ENCODE measurements around the gene MGAT4B. TPM values are rescaled to one million over a fixed set of nuclear protein-coding genes. Genes with fewer than 3 reads are reported as not detected.

The MGAT4B gene
- polyA plus RNA-seq, 1 donor (not counting 4 experiments of a cell fraction or from before 2014, with no cell fraction given) = 69.8 TPM

- H3K4me1 ChIP-seq (ENCODE audit: control insufficient read depth, extremely low read depth, insufficient read depth, low read length) = peaks cover 22% of the 10 kb centered on the region
- no peaks in the 10 kb centered on the region for H4K20me1 ChIP-seq (ENCODE audit: control insufficient read depth, extremely low read depth, insufficient read depth, low read length)
- dilution Hi-C loops (cut with MboI; ENCODE audit: extremely low pct_ligation_motif_present, low sequenced_read_pairs) = no loop called here
- no peak within 1 kb of the TSS for H3K27ac ChIP-seq (ENCODE audit: control insufficient read depth, insufficient read depth, low read length)
- FAIRE-seq (peak; percentile 52), DNase-seq (ENCODE audit: low read depth, low spot score) (no peak)
- H3K9me1 ChIP-seq (ENCODE audit: control insufficient read depth, extremely low read depth, insufficient read depth, low read length) = no peaks in the 10 kb centered on the region
- TF ChIP-seq CTCF (optimal IDR thresholded peaks at IDR 0.05 in 1 of 3, IDR thresholded peaks at IDR 0.05 in 1 of 3, conservative IDR thresholded peaks at IDR 0.05 in 1 of 3; ENCODE audit: extremely low read depth in 1 of 3, insufficient read depth in 2 of 3, low read length in 3 of 3) = no peak
- no peak for TF ChIP-seq EZH2 (IDR thresholded peaks at IDR 0.05; ENCODE audit: low read length)
- peak within 1 kb of the TSS; percentile 75 for H3K4me2 ChIP-seq (ENCODE audit: control insufficient read depth, extremely low read depth, insufficient read depth, low read depth, low read length)
- peaks cover 10 to 14% of the 10 kb centered on the region in 2 experiments for H3K36me3 ChIP-seq (ENCODE audit: control insufficient read depth in 2 of 2, extremely low read depth in 1 of 2, insufficient read depth in 2 of 2, low read length in 2 of 2)
- H3K9me3 ChIP-seq (ENCODE audit: control insufficient read depth, low read depth, low read length) = no peaks in the 10 kb centered on the region
- H3K27me3 ChIP-seq (ENCODE audit: control insufficient read depth, extremely low read depth, insufficient read depth, low read length) = no peaks in the 10 kb centered on the region
- no peaks in the 10 kb centered on the region for H3K79me2 ChIP-seq (ENCODE audit: control insufficient read depth, insufficient read depth, low read length)
- no peak within 1 kb of the TSS for H3K9ac ChIP-seq (ENCODE audit: control insufficient read depth, extremely low read depth, insufficient read depth, low read length)
- no peak within 1 kb of the TSS for H3K4me3 ChIP-seq (ENCODE audit: control insufficient read depth in 2 of 3, extremely low read depth in 1 of 3, insufficient read depth in 2 of 3, low read depth in 1 of 3, low read length in 3 of 3)
- peak within 1 kb of the TSS; percentile 12 for H2AFZ ChIP-seq (ENCODE audit: control insufficient read depth, low read length)
Measured at GRCh38 chr5:179793468-179794139, 13.1 kb downstream of the MGAT4B start, which contains the start of gene LTC4S. TSS of gene LTC4S (plus strand) at chr5:179793986. CDS start at chr5:179794081, 95 bp downstream.

- Histone ChIP-seq H4K20me1 (ENCODE audit: control insufficient read depth, extremely low read depth, insufficient read depth, low read length) (no peaks in the 10 kb centered on the region), H3K9ac (ENCODE audit: control insufficient read depth, extremely low read depth, insufficient read depth, low read length) (no peak overlapping the region), H3K36me3 (ENCODE audit: control insufficient read depth in 2 of 2, extremely low read depth in 1 of 2, insufficient read depth in 2 of 2, low read length in 2 of 2) (peaks cover 2 to 6% of the 10 kb centered on the region in 2 experiments), H3K9me3 (ENCODE audit: control insufficient read depth, low read depth, low read length) (no peaks in the 10 kb centered on the region), H2AFZ (ENCODE audit: control insufficient read depth, low read length) (no peak overlapping the region), H3K9me1 (ENCODE audit: control insufficient read depth, extremely low read depth, insufficient read depth, low read length) (no peaks in the 10 kb centered on the region), H3K4me1 (ENCODE audit: control insufficient read depth, extremely low read depth, insufficient read depth, low read length) (peaks cover 22% of the 10 kb centered on the region), H3K4me2 (ENCODE audit: control insufficient read depth, extremely low read depth, insufficient read depth, low read depth, low read length) (no peak overlapping the region), H3K27ac (ENCODE audit: control insufficient read depth, insufficient read depth, low read length) (no peak overlapping the region), H3K79me2 (ENCODE audit: control insufficient read depth, insufficient read depth, low read length) (no peaks in the 10 kb centered on the region), H3K4me3 (ENCODE audit: control insufficient read depth in 2 of 3, extremely low read depth in 1 of 3, insufficient read depth in 2 of 3, low read depth in 1 of 3, low read length in 3 of 3) (no peak overlapping the region), H3K27me3 (ENCODE audit: control insufficient read depth, extremely low read depth, insufficient read depth, low read length) (no peaks in the 10 kb centered on the region)
- dilution Hi-C loops (cut with MboI; ENCODE audit: extremely low pct_ligation_motif_present, low sequenced_read_pairs) = no loop called here
- no peak for TF ChIP-seq CTCF (optimal IDR thresholded peaks at IDR 0.05 in 1 of 3, IDR thresholded peaks at IDR 0.05 in 1 of 3, conservative IDR thresholded peaks at IDR 0.05 in 1 of 3; ENCODE audit: extremely low read depth in 1 of 3, insufficient read depth in 2 of 3, low read length in 3 of 3)
- TF ChIP-seq EZH2 (IDR thresholded peaks at IDR 0.05; ENCODE audit: low read length) = no peak
- FAIRE-seq (no peak), DNase-seq (ENCODE audit: low read depth, low spot score) (no peak)
Measured at GRCh38 chr5:179792612-179793467, 13.8 kb downstream of the MGAT4B start.

Measured in keratinocyte (primary cell).